ENCODE results near the gene STAB1.

GRCh38 chr3:52487788-52488691 lies 7.1 kb upstream of the STAB1 start:
- no peak for TF ChIP-seq CTCF (IDR thresholded peaks at IDR 0.05)
- no peak for TF ChIP-seq POLR2A (IDR thresholded peaks at IDR 0.05)
- no peak for TF ChIP-seq EP300 (IDR thresholded peaks at IDR 0.05)
- TF ChIP-seq POLR2AphosphoS5 (IDR thresholded peaks at IDR 0.05) = no peak
